GM19193 (cell line): Measurements from ENCODE around the gene KL.

Source experiments
- POLR2A ChIP-seq: IDR thresholded peaks from 4 replicates; pipeline ENCODE4 v1.6.1; 2011; ENCODE audit not compliant: insufficient read depth, insufficient read length; ENCODE audit errors: extremely low read depth

Gene KL

DNA sequence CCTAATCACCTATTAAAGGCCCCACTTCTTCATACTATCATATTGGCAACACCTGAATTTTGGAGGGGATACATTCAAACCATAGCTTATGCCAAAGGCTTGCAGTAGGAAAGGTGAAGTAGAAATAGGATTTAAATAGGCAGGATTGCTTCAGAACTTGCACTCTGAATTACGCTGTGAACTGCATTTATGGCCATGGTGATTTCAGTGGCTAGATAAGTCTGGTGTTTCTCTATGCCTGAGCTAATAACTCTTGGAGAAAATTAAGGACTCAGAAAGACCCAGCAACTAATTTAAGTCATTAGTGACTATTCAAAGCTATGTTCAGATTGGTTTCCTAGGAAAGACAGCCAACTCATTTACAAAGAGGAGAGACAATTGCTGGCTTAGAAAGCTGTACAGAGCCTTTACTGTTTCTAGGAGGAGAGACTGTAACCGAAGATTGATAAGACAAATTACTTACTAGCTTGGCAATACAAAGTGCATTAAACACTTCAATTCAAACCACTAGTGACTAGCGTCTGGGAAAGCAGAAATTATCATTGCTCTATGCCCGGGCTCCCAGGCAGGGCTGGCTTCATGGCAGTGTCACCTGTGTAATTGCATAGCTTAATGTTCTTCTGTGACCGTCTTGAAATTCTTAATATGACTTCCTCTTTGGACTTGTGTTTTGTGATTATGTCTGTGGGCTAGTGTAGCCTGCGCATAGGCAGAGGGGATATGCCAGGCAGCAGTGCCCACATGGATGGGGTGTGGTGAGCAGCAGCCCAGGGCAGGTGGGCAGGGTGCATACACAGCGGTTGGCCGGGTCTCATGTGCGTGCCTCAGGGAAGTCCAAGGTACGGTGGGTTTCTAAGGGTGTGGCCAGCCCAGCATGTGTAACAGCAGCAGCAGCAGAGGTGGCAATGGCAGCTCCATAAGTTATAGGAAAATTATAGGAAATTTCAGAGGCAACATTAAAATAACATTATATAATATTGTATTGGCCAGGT lies 60.1 kb downstream of the KL start:
- TF ChIP-seq POLR2A, result no peak

DNA sequence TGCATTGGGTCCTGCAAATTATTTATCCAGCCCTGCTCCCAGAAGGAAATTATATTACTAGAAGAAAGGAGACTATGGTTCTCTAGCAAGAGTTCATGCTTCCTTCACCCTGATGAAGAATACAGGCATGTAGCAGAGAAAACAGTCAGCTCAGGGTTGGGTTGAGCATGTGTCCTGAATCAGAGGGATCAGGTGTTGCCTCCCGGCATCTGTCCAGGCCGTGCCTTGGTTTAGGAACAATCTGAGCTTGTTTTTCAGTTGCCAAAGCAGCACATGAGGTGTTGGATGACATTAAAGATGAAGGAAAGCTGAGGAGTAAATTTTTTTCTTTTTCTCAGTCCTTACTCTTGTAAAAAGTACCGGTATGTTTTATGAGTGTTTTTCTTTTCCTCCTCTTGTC lies 62.0 kb downstream of the KL start:
- TF ChIP-seq POLR2A, result no peak

DNA sequence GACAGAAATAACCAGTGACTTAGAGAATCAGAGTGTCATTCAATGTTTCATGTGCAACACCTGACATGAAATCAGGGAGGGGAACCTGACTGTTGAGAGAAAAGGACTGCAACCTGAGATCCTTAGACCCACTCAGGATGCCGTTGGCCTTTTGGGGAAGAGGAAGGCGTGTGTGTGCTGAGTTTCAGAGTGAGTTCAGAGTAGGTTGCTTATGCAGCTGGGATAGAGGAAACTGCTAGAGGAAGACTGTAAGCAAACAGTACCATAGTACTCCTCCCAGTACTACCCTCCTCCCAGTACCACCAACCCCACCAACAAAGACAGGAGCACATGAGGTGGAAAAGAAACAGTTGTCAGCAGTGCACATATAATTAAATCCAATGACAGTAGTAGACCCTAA lies 63.7 kb downstream of the KL start:
- no peak for TF ChIP-seq POLR2A

DNA sequence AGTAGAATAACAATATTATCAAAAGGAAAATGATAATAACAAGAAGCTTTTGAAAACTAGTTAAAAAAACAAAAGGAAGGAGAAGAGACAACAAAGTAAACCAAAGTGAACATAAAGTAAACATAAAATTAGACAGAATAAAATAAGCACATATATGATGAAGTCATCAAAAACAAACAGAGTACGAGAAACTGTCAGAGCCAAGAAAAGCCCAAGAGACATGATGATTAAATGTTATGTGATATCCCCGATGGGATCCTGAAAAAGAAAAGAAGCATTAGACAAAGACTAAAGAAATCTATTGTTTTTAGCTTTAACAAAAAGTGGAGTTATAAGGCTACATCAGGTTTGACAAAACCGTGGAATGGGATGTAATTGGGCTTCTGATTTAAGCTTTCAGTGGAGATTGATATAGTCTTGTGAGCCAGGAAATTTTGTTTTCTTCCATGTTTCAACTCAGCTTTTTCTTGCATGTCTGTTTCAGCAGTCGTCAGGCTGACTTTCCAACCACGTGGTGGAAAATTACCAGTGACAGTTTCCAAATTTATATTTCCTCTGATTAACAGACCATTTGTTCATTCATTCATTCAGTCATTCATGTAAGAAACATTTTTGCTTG lies 64.9 kb downstream of the KL start:
- TF ChIP-seq POLR2A, result no peak

DNA sequence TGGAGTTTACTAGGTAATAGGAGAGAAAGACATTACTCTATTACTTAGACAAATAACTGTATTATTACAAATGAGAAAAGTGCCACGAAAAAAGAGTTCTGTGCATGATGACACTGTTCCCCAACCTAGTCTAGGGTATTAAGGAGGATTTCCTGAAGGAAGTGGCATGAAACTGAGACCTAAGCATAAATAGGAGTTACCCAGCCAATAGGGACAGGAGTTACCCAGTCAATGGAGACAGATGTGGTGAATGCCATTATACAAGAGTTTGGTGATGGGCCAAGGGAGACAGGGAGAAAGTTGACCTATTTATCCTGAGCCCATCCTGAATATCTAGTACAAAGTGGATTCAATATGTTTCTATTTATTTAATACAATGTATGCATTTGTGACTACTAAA lies 65.4 kb downstream of the KL start:
- TF ChIP-seq POLR2A, result no peak

DNA sequence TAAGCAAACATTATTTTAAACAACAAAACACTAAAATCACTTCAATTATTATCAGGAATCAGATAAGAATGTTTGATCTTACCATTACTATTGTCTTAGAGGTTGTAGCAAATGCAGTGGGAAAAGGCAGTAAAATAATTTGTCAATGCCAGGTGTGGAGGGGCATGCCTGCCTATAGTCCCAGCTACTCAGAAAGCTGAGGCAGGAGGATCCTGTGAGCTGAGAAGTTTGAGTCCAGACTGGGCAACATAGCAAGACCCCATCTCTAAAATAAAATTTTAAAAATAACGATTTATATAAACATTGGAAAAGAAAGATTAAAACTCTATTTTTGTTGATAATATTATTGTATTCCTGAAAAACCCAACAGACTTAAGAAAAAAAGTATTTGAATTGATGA lies 66.8 kb downstream of the KL start:
- TF ChIP-seq POLR2A, result no peak

DNA sequence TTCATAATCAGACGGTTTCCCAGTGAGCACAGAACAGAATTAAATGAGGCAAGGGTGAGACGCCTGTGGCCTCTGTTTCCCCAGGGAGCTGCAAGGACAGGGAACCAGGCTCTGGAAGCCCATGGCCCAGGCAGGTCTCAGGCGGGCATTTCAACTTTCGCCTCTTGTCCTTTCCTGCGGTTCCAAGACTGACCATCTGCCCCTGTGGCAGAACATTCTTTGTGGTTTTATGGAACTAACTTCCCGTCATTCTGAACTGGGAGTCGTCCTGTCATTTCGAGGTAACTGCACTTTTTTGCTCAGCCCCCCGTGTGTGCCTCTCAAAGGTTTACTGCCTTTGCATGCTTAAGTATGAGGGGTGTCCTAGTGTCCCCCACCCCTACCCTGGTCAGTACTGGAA lies 70.9 kb downstream of the KL start:
- TF ChIP-seq POLR2A, result no peak

DNA sequence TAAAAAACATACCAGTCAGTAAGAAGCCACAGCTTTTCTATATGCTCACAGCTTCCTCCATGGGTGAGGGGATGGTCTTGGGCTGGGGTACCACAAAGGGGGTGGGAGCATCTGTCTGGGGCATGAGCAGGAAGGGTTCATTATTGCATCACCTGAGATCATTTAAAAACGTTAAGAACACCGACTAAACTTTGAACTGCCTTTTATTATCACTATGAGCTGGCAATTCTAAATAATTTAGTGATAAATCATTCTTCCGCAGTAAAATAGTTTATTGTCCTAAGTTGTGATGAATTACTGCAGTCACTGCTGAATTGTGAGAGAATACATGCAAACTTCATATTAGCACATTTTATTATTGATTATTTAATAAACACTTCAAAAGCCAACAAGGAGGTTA lies 71.6 kb downstream of the KL start:
- no peak for TF ChIP-seq POLR2A

DNA sequence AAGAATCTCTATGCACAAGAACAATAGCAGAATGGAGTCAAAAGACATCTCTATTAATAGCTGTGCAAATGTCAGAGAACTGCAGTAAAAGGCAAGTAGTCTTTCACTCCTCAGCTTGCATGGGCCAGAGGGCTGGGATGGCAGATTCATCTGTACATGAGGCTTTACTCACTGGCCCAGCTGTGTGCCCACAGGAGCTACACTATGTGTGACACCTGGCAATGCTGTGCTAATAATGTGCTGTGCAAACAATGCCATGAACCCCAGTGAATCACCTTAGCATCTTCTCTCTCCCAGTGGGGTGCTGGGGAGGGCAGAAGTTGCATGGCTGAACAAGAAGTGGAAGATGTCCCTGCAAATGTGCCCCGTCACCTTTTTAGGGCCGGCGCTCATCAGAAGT lies 73.1 kb downstream of the KL start:
- TF ChIP-seq POLR2A, result no peak

DNA sequence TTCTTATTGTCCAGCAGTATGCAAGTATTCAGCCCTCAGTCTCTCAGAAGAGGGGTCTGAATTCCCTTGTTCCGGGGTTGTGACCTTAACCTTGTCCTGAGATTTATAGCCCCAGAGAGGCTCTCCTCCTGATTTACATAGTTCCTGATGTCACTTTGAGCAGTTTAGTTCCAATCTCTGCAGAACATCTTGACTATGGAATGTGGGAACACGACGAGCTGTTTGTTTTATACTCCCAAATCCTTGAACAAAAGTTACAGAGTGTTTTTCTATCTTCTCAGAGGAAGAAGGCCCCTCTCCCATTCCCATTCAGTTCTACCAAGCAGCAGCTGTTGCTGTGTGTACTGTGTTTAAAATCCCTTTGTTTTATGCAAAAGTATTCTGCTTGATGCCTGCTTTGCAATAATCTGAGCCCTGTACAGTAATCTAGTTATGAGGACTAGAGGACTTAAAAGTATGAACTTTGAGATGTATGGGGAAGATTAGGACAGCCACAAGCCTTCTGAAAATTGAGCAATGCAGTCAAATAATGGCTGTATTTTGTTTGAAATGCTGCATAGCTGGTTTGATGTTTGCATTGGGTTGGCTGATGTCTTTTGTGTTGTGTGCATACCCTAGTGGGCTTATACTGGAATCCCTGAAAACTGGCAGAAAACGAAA lies 74.7 kb downstream of the KL start:
- no peak for TF ChIP-seq POLR2A

DNA sequence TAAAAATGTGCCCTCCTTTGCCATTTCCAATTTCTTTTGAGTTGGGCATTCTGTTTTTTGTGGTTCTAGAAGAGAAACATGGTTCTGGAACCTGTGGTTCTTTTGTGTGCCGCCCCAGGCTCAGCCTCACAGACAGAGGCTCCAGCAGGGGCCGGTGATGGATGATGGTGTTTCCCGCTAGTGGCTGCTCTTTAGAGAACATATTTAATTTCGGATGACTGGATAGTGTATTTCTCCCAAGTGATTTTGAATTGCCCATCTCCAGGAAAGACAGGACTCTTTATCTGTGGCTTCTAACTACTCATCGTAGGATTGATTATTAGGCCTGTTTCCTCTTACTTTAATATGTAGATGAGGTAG lies 75.2 kb downstream of the KL start:
- no peak for TF ChIP-seq POLR2A

DNA sequence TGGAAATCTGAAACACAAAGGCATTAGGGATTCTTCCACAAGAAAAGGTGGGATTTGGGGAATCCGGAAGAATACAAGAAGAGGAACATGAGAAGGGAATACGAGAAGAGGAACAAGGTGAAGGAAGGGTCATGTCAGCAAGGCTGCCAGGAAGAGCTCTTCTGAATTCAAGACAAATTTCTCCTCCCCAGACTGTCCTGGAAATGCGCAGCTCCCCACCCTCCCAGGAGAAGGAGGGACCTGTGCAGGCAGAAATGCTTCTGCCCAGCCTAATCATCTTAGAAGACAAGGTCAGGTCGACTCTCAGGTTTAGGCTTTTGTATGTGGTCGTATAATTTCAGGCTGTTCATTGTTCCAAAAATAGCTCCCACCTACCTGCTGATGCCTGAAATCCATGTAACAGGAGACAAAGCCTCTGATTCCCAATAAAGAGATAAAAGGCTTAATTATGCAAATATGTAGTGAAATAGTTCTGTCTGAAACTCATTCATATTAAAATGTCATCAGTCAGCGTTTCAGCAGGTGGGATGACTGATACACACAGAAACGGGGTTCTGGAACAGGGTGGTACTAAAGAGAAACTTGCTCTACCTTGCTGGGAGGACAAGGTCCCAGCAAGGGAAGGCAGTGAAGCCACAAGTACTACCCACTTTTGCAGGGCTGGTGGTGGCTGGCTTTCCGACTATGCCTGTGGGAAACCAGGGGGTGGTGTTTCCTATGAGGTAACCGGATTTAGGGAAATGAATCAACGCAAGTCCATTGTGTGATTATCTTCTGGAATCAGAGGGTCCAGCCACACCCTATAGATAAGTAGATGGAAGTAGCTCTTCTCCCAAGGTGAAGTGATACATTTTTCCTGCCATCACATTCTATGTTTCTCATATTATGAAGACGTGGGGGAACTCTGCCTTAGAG lies 76.1 kb downstream of the KL start:
- no peak for TF ChIP-seq POLR2A

DNA sequence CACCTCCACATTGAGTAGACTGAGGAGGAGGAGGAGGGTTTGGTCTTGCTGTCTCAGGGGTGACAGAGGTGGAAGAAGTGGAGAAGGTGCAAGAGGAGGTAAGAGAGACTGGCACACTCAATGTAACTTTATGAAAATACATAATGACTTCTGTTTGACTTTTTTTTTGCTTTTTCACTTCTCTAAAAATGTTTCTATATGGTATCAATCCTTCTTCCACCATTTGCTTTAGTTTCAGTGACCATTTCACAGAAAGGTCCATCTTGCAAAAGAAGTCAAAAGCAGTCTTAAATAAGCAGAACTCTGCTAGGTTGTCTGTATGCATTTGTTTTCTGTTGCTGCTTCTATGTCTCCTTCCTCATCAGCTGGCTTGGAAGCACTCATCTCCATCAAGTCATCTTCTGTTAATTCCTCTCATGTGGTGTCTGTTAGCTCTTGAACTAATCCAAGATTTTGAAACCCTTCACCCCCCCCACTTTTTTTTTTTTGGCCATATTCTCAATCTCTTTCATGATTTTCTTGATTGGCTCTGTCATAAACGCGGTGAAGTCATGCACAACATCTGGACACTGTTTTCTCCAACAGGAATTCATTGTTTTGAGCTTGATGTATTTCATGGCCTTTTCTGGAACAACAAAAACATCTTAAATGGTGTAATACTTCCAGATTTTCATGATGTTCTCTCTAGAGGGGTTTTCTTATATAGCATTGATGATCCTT lies 80.8 kb downstream of the KL start:
- TF ChIP-seq POLR2A, result no peak

DNA sequence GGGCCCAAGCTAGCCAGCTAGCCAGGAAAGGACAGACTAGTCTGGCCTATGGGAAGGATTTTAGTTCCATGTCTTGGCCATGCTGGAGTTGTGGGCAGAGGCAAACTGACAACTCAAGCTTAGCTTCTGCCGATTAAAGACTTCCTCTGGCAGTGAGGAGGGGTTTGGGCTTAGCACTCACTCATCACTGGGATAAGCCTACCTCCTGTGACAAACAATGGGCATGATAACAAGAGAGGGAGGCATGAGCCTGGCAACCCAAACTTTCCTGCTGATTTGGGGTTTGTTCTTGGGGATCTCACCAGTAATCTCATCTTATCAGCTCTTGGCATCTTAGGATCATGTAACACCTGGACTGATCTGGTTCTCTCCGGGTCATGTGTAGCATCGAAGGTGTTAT lies 83.6 kb downstream of the KL start:
- no peak for TF ChIP-seq POLR2A
